Measurements from ENCODE around the gene WFDC6. TPM values are rescaled to one million over a fixed set of nuclear protein-coding genes. Genes with fewer than 3 reads are reported as not detected.

The WFDC6 gene
- polyA plus RNA-seq, 12 donors = not detected

Other genes with a start within 250 kb of the WFDC6 start
- gene RBPJL, start 232.6 kb downstream of the WFDC6 start, polyA plus RNA-seq (ENCODE audit: insufficient read length in 12 of 12) = not detected
- gene MATN4, start 231.2 kb downstream of the WFDC6 start, polyA plus RNA-seq (ENCODE audit: insufficient read length in 12 of 12) = under 1 TPM in 10 of 12 donors, not detected in 2; 0.23 to 0.85 (median 0.43) TPM
- 10 to 100 TPM in 4 of 12 donors, 1 to 10 TPM in 7, not detected in 1; 6.8 to 21.4 (median 9.6) TPM for gene SDC4, start 191.1 kb downstream of the WFDC6 start, polyA plus RNA-seq (ENCODE audit: insufficient read length in 12 of 12)
- gene SYS1, start 176.3 kb downstream of the WFDC6 start, polyA plus RNA-seq (ENCODE audit: insufficient read length in 12 of 12) = 10 to 100 TPM in 11 of 12 donors, not detected in 1; 13.7 to 24.6 (median 15.6) TPM
- 1 to 10 TPM in 2 of 12 donors, under 1 TPM in 8, not detected in 2; 0.17 to 1.6 (median 0.61) TPM for gene TP53TG5, start 161.2 kb downstream of the WFDC6 start, polyA plus RNA-seq (ENCODE audit: insufficient read length in 12 of 12)
- gene DBNDD2, start 131.2 kb downstream of the WFDC6 start, polyA plus RNA-seq (ENCODE audit: insufficient read length in 12 of 12) = 10 to 100 TPM in 11 of 12 donors, not detected in 1; 19.2 to 31.0 (median 25.6) TPM
- gene PIGT, start 123.3 kb downstream of the WFDC6 start, polyA plus RNA-seq (ENCODE audit: insufficient read length in 12 of 12) = 10 to 100 TPM in 11 of 12 donors, not detected in 1; 65.2 to 97.6 (median 73.5) TPM
- gene WFDC2, start 69.7 kb downstream of the WFDC6 start, polyA plus RNA-seq (ENCODE audit: insufficient read length in 12 of 12) = 1 to 10 TPM in 5 of 12 donors, under 1 TPM in 2, not detected in 5; 0.74 to 4.2 (median 1.2) TPM
- gene SPINT3, start 23.9 kb downstream of the WFDC6 start, polyA plus RNA-seq (ENCODE audit: insufficient read length in 12 of 12) = not detected
- gene EPPIN, start 7.9 kb upstream of the WFDC6 start, polyA plus RNA-seq (ENCODE audit: insufficient read length in 12 of 12) = under 1 TPM in 2 of 12 donors, not detected in 10; 0.07 to 0.11 TPM
- gene WFDC8, start 39.8 kb upstream of the WFDC6 start, polyA plus RNA-seq (ENCODE audit: insufficient read length in 12 of 12) = not detected
- not detected for gene WFDC10A, start 90.3 kb upstream of the WFDC6 start, polyA plus RNA-seq (ENCODE audit: insufficient read length in 12 of 12)
- not detected for gene WFDC9, start 91.8 kb upstream of the WFDC6 start, polyA plus RNA-seq (ENCODE audit: insufficient read length in 12 of 12)
- not detected for gene WFDC11, start 130.8 kb upstream of the WFDC6 start, polyA plus RNA-seq (ENCODE audit: insufficient read length in 12 of 12)
- under 1 TPM in 1 of 12 donors, not detected in 11; 0.13 TPM for gene WFDC13, start 162.6 kb upstream of the WFDC6 start, polyA plus RNA-seq (ENCODE audit: insufficient read length in 12 of 12)
- gene WFDC10B, start 165.5 kb upstream of the WFDC6 start, polyA plus RNA-seq (ENCODE audit: insufficient read length in 12 of 12) = not detected
- not detected for gene SPINT4, start 182.9 kb upstream of the WFDC6 start, polyA plus RNA-seq (ENCODE audit: insufficient read length in 12 of 12)